Fibroblast of the conjunctiva (primary cell): ENCODE results near the gene PCDHGA7.
A peak's percentile ranks its signal among the peaks of the same experiment; 100 is the strongest.
"Not testable (repeated sequence)": the region's sequence is repeated elsewhere in the genome, so short reads cannot be mapped to it uniquely, and the experiment has no call there.

Experiments
- DNase-seq: peaks from one replicate; pipeline ENCODE4 v3.0.0-alpha.2; 2010; ENCODE audit warnings: low read depth

Gene PCDHGA7

DNA sequence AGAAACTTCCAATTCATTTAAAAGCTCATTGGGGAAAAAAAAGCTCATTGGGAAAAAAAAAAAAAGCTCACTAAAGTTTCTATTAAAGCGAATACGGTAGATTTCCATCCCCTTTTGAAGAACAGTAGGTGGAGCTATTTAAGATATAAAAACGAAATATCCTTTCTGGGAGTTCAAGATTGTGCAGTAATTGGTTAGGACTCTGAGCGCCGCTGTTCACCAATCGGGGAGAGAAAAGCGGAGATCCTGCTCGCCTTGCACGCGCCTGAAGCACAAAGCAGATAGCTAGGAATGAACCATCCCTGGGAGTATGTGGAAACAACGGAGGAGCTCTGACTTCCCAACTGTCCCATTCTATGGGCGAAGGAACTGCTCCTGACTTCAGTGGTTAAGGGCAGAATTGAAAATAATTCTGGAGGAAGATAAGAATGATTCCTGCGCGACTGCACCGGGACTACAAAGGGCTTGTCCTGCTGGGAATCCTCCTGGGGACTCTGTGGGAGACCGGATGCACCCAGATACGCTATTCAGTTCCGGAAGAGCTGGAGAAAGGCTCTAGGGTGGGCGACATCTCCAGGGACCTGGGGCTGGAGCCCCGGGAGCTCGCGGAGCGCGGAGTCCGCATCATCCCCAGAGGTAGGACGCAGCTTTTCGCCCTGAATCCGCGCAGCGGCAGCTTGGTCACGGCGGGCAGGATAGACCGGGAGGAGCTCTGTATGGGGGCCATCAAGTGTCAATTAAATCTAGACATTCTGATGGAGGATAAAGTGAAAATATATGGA is 48.0 kb downstream of the PCDHGA7 start, which contains the start of gene PCDHGA12:
TSS of gene PCDHGA12 (plus strand) at position 176 of the 782 bp plus-strand sequence. CDS start at position 429, 253 bp downstream.
- peak; percentile 82 for DNase-seq

- no peak for DNase-seq
Measured at GRCh38 chr5:141431286-141431685, 48.7 kb downstream of the PCDHGA7 start.

GRCh38 chr5:141432308-141432707 is 49.8 kb downstream of the PCDHGA7 start:
- DNase-seq: not testable (repeated sequence)

DNA sequence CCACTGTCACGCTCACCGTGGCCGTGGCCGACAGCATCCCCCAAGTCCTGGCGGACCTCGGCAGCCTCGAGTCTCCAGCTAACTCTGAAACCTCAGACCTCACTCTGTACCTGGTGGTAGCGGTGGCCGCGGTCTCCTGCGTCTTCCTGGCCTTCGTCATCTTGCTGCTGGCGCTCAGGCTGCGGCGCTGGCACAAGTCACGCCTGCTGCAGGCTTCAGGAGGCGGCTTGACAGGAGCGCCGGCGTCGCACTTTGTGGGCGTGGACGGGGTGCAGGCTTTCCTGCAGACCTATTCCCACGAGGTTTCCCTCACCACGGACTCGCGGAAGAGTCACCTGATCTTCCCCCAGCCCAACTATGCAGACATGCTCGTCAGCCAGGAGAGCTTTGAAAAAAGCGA is 50.2 kb downstream of the PCDHGA7 start:
- DNase-seq: not testable (repeated sequence)

- no peak for DNase-seq
Measured at GRCh38 chr5:141434006-141434405, 51.5 kb downstream of the PCDHGA7 start.
